ENCODE measurements around the gene STRA8.
A peak's percentile ranks its signal among the peaks of the same experiment; 100 is the strongest.

The STRA8 gene

DNA sequence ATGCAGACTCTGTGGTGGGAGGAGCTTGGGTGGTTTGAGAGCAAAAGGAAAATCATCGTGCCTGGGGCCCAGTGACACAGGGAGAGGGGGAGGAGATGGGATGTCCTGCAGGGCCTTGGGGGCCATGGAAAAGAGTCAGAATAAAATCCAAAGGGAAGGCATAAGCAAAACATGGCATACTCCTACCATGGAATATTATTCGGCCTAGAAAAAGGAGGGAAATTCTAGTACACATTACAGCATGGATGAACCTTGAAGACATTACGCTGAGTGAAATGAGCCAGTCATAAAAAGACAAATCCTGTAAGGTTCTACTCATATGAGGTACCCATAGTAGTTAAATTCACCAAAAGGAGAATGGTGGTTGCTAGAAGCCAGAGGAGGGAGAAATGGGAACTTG is 38.7 kb downstream of the STRA8 start:
- no peak for TF ChIP-seq TARDBP (IDR thresholded peaks at IDR 0.05)
- POLR2A ChIA-PET, result no interaction called here
- CTCF ChIA-PET, result interaction anchor here (4.8 kb wide), 1 partner anchor 12 kb away, joined by 24 read pairs; no protein-coding TSS in a partner anchor
- DNase-seq (ENCODE audit: extremely low spot score), result no peak

DNA sequence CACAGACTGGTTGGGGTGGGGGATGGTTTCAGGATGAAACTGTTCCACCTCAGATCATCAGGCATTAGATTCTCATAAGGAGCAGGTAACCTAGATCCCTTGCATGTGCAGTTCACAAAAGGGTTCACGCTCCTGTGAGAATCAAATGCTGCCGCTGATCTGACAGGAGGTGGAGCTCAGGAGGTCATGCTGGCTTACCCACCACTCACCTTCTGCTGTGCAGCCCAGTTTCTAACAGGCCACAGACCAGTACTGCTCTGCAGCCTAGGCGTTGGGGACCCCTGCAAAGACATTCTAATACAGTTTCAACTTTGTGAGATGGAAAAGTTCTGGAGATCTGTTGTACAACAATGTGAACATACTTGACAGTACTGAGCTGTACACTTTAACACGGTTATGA is 39.9 kb downstream of the STRA8 start:
- DNase-seq (ENCODE audit: extremely low spot score), result no peak
- TF ChIP-seq NFRKB (IDR thresholded peaks at IDR 0.05) (no peak), FOXM1 (IDR thresholded peaks at IDR 0.05; ENCODE audit: borderline replicate concordance) (no peak), BHLHE40 (IDR thresholded peaks at IDR 0.05; ENCODE audit: borderline replicate concordance) (no peak), FOXA1 (IDR thresholded peaks at IDR 0.05) (no peak), TARDBP (IDR thresholded peaks at IDR 0.05) (no peak), LEF1 (IDR thresholded peaks at IDR 0.05; ENCODE audit: borderline replicate concordance) (no peak), L3MBTL2 (conservative IDR thresholded peaks at IDR 0.05) (no peak), FOXK2 (IDR thresholded peaks at IDR 0.05) (no peak), CTBP1 (IDR thresholded peaks at IDR 0.05; ENCODE audit: borderline replicate concordance) (no peak), ELF4 (IDR thresholded peaks at IDR 0.05) (no peak), ARNT (IDR thresholded peaks at IDR 0.05) (no peak), ZNF384 (IDR thresholded peaks at IDR 0.05) (no peak), SP1 (IDR thresholded peaks at IDR 0.05) (no peak), HDGF (IDR thresholded peaks at IDR 0.05; ENCODE audit: borderline replicate concordance) (no peak), SUZ12 (IDR thresholded peaks at IDR 0.05) (no peak)
- TF ChIP-seq, protein P1, sequence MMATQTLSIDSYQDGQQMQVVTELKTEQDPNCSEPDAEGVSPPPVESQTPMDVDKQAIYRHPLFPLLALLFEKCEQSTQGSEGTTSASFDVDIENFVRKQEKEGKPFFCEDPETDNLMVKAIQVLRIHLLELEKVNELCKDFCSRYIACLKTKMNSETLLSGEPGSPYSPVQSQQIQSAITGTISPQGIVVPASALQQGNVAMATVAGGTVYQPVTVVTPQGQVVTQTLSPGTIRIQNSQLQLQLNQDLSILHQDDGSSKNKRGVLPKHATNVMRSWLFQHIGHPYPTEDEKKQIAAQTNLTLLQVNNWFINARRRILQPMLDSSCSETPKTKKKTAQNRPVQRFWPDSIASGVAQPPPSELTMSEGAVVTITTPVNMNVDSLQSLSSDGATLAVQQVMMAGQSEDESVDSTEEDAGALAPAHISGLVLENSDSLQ (IDR thresholded peaks at IDR 0.05), result no peak
- ChIA-PET POLR2A (interaction anchor here (0.8 kb wide), 1 partner anchor 69 kb away, joined by 3 read pairs; no protein-coding TSS in a partner anchor), CTCF (interaction anchor here (1.5 to 4.8 kb wide), 5 partner anchors 13 to 372 kb away, joined by 3 to 24 read pairs (median 9); no protein-coding TSS in a partner anchor)

DNA sequence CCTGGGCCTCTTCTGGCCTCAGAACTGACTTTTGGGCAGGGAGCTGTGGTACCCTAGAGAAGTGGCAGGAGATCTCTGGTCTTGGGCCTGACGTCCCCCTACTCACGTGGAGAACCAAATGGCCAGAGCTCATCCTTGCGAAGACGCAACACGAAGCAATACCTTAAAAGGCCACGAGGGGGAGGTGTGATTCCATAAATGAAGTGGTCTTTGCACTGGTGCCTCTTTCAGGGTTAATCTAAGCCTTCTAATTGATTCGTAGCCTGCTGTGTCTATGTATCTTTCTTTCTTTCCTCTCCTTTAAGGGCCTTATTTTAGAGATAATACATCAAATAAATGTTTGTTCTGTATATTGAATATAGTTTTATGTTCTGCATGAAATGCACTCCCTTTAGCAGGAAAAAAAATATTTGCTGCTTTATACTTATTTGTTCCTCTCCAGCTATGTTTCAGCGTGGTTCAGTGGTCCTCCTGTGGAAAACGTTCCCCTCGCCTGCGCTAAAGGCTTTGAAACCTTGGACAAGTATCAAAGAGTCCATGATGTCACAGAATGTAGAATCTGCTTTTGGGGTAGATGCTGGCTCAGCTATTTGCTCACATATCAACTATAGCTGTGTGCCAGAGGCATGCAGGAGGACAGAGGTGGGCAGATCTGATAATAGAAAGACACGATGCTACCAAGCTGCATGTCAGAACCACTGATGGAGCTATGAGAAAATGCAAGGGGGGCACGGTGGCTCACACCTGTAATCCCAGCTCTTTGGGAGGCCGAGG is 41.0 kb downstream of the STRA8 start:
- peak; percentile 88 for DNase-seq (ENCODE audit: extremely low spot score)
- TF ChIP-seq ARNT (IDR thresholded peaks at IDR 0.05) (no peak), FOXA1 (IDR thresholded peaks at IDR 0.05) (no peak), L3MBTL2 (conservative IDR thresholded peaks at IDR 0.05) (peak; percentile 72)
- POLR2A ChIA-PET, result interaction anchor here (0.8 to 1.3 kb wide), 3 partner anchors 61 to 388 kb away, joined by 3 read pairs; partner anchors contain the start of gene STMP1
- CTCF ChIA-PET, result interaction anchor here (0.6 to 4.8 kb wide), 35 partner anchors 11 to 751 kb away, joined by 3 to 24 read pairs (median 3); partner anchors contain the start of gene WDR91

DNA sequence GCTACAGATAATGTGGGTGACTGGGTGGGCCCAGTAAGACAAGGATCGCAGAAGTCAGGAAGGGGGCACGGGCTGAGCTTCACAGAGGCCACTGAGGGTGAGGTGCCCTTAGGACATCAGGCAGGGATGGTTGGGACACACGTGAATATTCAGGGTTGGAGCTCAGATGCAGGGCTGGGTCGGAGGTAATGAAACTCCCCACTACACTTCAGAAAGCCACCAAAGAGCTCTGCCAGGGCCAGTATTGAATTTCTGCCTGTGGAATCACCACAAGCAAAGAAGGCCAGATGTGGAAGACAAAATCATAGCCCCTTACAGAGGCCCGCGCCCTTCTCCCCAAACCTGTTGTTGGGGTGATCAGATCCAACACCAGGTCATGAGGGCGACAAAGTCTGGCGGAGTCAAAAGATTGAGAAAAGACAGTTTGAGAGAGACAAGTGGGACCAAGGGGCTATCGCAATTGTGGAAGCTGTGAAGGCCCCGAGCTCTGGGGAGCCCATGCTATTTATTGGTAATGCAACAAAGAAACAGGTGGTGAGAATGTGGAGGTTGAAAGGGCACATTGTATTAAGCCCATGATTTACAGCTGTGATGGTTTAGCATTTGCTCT is 42.4 kb downstream of the STRA8 start:
- POLR2A ChIA-PET, result no interaction called here
- CTCF ChIA-PET, result interaction anchor here (2.1 to 4.8 kb wide), 3 partner anchors 15 to 396 kb away, joined by 8 to 24 read pairs (median 24); no protein-coding TSS in a partner anchor
- DNase-seq (ENCODE audit: extremely low spot score), result no peak

DNA sequence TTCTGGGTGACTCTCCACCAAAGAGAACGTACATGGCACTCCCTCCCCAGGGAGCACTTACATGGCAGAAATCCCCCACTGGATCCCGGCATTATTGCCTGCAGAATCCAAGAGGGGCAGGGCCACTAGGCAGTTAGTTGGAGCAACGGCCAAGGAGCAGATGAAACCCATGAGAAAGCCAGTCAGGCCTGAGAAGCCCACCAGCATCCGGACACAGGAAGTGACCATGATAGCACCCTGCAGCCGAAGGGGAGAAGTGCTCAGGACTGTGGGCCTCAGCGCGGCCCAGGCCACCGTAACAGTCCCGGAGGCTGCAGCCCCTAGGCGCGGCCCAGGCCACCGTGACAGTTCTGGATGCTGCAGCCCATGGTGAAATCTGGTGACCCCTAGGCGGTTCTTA is 43.5 kb downstream of the STRA8 start:
- POLR2A ChIA-PET, result no interaction called here
- TF ChIP-seq ZNF384 (IDR thresholded peaks at IDR 0.05) (no peak), NFRKB (IDR thresholded peaks at IDR 0.05) (no peak), FOXK2 (IDR thresholded peaks at IDR 0.05) (no peak)
- CTCF ChIA-PET, result interaction anchor here (1.6 to 4.8 kb wide), 3 partner anchors 17 to 58 kb away, joined by 3 to 56 read pairs (median 24); no protein-coding TSS in a partner anchor
- DNase-seq (ENCODE audit: extremely low spot score), result no peak

More for the DNA sequence above, 42.4 kb downstream of the STRA8 start:
- TF ChIP-seq L3MBTL2 (conservative IDR thresholded peaks at IDR 0.05) (no peak), FOXA1 (IDR thresholded peaks at IDR 0.05) (no peak)

DNA sequence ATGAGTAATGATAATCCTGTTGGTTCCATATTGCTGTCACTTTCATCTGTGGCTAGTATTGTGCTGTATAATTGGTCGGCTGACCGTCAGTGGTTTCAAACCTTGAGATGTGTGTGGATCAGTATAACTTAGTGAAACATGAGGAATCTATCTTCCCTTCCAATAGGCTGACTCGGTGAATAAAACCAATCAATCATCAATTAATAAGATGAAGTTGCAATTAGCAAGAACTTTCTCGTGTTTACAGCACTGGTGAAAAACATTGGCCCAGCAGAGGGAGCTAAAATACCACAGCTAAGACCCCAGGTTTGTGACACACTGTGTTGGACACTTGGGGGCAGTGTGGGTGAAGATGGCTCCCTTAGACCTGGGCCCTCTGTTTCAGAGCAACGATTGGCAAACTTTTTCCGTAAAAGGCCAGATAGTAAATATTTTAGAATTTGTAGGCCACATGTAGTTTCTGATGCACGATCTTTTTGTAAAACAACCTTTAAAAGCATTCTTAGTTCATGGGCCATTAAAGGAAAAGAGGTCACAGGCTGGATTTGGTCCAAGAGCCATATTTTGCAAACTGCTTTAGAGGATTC is 47.8 kb downstream of the STRA8 start:
- peak; percentile 91 for DNase-seq (ENCODE audit: extremely low spot score)
- CTCF ChIA-PET, result interaction anchor here (0.6 to 4.6 kb wide), 9 partner anchors 14 to 416 kb away, joined by 3 to 56 read pairs (median 3); no protein-coding TSS in a partner anchor
- POLR2A ChIA-PET, result interaction anchor here (1.0 kb wide), 1 partner anchor 54 kb away, joined by 3 read pairs; no protein-coding TSS in a partner anchor
- TF ChIP-seq, protein P1 (IDR thresholded peaks at IDR 0.05), result peak; percentile 61
- TF ChIP-seq ZNF384 (IDR thresholded peaks at IDR 0.05) (no peak), FOXA1 (IDR thresholded peaks at IDR 0.05) (no peak), ELF4 (IDR thresholded peaks at IDR 0.05) (no peak), ARNT (IDR thresholded peaks at IDR 0.05) (no peak), L3MBTL2 (conservative IDR thresholded peaks at IDR 0.05) (no peak), CTBP1 (IDR thresholded peaks at IDR 0.05; ENCODE audit: borderline replicate concordance) (no peak)

DNA sequence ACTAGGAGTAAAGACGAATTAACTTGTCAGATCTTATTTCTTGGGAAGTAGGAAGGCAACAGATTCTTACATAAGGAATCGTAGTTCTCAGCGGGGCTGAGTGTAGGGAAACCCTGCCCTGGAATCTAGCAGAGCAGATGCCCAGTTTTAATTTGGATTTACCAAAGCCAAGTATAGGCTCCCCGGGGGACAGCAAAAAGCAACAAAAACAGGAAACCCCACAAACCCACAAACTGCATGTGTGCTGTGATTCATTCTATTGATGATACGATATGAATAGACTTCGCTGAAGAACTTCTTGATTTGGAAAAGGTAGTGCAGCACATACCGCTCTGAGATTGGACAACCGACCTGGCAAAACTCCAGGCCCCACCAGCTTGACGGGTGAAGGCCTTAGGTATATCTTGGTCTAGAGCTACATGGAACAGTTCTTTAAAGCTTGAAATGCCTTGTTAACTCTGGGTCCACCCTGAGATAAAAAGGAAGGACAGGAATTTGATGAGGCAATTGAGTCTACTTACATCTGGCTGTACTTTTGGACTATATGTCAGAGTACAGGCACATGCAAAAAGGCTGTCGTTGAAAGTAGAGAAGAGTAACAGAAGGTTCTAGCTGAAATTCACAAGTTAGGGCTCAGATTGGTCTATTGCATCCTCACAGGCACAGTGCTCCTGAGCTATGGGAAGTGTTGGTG is 49.1 kb downstream of the STRA8 start:
- DNase-seq (ENCODE audit: extremely low spot score), result no peak
- CTCF ChIA-PET, result interaction anchor here (0.6 to 2.4 kb wide), 3 partner anchors 53 to 644 kb away, joined by 3 to 14 read pairs (median 8); no protein-coding TSS in a partner anchor
- POLR2A ChIA-PET, result no interaction called here
- TF ChIP-seq FOXK2 (IDR thresholded peaks at IDR 0.05) (no peak), TARDBP (IDR thresholded peaks at IDR 0.05) (no peak), ZNF384 (IDR thresholded peaks at IDR 0.05) (no peak), SUZ12 (IDR thresholded peaks at IDR 0.05) (no peak), L3MBTL2 (conservative IDR thresholded peaks at IDR 0.05) (no peak), FOXA1 (IDR thresholded peaks at IDR 0.05) (no peak), SP1 (IDR thresholded peaks at IDR 0.05) (no peak), ELF4 (IDR thresholded peaks at IDR 0.05) (no peak), ARNT (IDR thresholded peaks at IDR 0.05) (no peak)
- TF ChIP-seq, protein P1 (IDR thresholded peaks at IDR 0.05), result no peak

Measured in HEK293T (cell line).